NCI-H82 treated with DMSO at 0.1 percent for 48 hours (cell line): ENCODE results near the gene SLC4A4.
A peak's percentile ranks its signal among the peaks of the same experiment; 100 is the strongest.
"Not testable (repeated sequence)": the region's sequence is repeated elsewhere in the genome, so short reads cannot be mapped to it uniquely, and the experiment has no call there.

ENCODE experiments used
- DNase-seq: peaks from one replicate; lab custom pipeline; 2025; ENCODE audit not compliant: unreplicated experiment; lab: John Stamatoyannopoulos, UW

The SLC4A4 gene

DNA sequence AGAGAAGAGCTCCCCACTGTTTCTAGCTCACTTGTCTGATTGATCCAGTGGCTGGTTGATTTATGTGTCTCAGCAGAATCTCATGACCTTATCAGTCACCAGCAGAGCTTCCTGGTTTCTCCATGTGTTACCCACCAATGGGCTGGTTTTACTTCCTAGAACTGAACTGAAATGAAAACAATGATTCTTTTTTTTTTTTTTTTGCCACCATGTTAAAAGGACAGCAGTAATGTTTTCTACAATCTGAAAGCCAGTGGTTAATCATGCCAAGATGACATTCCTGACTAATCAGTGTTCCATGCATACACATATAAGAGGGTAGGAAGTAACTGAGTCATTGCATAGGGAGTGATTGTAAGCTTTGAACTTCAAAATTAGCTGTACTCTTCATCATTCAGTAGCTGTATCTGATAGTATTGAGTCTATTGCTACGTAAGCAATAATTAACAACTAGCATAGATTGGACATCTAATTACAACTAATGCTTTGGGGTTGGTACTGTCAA is 67.7 kb downstream of the SLC4A4 start:
- DNase-seq = no peak

DNA sequence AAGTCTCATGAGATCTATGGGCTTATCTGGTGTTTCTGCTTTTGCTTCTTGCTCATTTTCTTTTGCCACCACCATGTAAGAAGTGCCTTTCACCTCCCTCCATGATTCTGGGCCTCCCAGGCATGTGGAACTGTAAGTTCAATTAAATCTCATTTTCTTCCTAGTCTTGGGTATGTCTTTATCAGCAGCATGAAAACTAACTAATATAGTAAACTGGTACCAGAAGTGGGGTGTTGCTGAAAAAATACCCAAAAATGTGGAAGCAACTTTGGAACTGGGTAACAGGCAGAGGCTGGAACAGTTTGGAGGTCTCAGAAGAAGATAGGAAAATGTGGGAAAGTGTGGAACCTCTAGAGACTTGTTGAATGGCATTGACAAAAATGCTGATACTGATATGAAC is 70.1 kb downstream of the SLC4A4 start:
- DNase-seq = not testable (repeated sequence)

DNA sequence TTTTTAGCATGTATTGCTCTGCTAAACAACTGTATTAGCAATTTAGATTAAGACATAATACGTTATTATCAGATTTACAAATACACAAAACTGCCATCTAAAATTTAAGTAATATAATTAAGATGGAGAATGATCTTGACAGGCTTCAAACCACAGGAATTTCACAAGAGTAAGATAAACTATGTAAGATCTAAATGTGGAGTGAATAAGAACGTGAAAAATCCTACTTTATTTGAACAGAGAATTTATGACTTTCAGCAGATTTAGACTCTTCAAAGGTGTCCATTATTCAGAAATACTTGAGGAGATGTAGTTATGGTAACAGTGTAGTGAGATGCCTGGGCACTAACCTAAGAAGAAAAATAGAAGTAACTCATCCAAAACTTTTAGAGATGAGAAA is 73.2 kb downstream of the SLC4A4 start:
- no peak for DNase-seq

DNA sequence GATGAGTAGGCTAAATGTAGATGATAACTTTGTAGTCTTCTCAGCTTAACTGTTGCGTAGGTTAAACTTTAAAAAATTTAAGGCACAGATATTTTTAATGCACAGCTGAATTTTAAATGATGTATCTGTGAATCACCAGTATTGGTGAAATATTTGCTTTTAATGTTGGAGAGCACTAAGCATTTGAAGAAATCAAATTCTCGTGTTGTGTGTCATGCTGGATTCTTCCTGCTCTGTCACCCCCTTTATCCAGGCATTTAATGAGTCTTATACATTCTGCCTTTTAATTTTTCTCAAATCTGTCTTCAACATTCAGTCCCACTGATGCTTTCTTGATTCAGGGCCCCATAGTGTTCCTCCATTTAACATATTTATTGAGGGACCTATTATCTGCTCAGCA is 76.7 kb downstream of the SLC4A4 start:
- DNase-seq = no peak

DNA sequence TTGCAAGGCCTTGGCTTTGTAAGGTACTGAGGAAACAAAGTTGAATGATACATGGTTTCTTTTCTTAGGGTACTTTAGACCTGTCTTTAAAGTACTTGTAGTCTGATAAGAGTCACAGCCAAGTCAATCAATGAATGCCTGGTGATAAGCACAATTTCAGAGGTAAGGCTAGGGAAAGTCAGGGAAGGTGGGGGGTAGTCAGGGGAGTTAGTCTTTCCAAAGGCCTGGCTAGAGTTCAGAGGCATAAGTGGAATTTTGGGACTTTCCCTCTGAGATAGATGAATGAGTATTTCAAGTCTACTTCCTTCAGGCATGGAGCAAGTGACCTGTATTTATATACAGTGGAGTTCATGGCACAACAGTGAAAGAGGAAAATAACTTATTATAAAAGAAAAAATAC is 78.3 kb downstream of the SLC4A4 start:
- DNase-seq = no peak

DNA sequence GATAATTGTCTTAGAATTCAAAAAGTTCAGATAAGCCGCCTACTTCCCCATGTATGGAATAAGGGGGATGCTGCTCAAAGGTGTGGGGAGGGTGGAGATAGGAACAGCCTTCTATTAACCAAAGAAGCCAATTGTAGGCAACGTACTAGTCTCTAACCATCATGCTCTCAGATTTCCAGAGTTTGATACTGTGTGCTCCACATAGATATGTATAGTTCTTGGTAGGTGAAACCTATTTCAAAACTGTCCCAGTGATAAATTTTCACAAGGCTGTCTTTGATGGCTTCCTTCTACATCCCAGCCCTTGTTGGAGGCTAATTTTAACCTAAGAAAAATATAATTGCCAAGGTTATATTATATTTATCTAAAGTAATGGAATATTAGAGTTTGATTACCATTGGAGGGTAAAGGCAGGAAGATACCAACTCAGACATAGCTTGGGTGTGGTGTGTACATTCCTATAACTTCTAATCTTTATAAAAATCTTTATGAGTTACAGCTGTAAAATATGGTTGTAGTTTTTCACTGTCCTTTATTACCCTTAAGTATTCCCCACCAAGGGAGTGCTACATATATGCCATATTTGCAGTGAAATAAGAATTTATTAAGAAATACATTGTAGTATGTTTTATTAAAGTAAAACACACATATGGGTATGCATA is 87.7 kb downstream of the SLC4A4 start:
- no peak for DNase-seq

DNA sequence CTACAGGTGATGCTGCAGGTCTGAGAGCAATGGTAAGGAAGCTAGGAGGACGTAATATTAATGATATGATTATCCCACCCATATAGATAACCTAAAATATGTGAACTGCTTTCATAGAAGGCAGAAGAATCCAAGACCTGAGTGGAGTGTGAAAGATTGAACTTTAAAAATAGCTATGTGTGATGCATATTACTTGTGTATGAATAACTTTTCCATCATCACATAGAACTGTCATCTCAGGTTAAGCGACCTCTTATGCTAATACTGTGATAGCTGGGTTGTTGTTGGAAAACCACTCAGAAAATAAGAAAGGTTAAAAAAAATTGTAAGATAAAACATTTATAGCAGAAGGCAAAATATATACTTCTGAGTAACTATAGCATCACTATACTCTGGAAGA is 90.3 kb downstream of the SLC4A4 start:
- DNase-seq = no peak

DNA sequence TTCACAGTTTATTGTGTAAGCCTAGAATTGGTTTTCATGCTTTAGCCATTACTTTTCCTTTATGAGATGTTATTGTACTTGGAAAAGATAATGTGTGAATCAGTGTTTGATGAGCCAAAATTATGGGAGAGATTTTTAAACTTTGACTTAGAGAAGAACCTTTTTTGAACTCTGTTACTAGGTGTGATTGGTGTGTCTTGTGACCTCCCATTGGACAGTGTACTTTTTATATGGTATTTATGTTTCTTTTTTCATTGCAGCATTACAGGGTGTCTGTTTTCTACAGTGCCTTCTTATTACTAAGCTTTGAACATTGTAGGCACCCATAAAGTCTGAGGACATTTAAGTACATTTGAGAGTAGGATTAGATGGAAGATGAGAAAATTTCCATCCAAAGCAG is 91.1 kb downstream of the SLC4A4 start:
- DNase-seq = no peak

DNA sequence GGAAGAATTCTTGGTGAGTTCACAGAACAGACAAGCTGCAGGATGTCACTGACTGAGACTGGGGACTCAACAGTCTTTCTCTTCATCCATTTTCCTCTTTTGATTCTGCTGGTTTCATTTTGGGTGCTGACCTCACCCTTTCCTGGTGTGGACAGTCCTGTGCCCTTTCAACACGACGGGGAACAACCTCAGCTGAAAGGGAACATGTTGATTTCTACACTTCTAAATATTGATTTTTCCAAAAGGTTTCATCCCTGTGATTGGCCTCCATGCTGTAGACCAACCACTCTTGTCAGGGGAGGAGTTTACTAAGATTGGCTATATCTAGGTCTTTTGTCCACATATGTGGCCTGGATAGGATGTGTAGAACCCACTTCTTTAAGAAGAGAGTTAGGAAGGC is 91.8 kb downstream of the SLC4A4 start:
- DNase-seq = no peak

DNA sequence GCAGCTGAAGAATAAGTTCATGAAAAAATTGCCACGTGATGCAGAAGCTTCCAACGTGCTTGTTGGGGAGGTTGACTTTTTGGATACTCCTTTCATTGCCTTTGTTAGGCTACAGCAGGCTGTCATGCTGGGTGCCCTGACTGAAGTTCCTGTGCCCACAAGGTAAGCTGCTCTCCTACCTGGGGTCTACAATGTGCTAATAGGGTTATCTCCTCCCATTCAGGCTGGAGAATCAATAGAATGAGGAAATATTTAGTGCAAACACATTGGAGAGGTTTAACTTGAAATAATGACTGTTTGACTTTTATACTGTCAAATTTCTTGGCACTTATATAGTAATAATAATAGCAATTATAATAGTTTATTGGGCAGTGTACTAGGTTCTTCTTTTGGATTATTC is 101.8 kb downstream of the SLC4A4 start:
- no peak for DNase-seq

DNA sequence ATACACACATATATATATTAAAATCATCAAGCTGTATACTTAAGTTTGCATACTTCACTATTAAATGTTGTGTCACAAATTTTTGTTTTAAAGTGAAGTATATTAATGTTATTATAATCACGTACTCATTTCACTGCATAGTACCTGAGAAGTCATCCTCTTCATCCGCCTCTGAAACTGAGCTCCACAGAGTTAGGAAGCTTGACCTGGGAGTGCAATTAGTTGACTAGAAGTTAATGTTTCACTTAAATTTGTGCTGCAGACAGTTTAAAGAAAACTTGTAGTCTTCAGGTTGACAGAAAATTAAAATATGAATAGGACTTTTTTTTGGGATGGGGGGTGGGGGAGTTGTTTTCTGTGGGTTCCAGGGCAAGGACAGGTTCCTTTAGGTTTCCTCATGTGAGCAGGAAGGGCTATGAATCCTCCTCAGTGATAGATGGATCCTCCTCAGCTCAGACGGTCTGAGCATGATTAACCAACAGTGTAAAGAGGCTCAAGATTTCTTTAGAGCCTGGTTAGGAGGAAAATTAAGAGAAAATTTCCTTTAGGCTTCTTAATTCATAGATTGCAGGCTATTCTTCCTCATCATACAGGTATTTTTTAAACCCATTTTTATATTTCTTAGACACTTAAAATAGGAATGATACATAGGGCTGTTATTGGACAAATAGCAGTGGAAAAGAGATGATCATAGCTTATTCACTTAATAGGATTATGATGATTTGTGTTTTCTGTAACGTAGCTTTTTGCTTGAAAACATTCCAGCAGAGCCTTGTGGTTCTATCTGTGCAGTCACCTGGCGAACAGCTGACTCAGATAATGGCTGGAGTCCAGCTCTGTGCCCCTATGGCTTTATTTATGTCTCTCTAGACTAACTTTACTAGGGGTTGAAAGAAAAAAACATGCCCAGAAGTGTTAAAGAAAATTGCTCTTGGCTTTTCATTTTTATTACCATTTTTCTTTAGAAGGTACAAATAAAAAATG is 102.7 kb downstream of the SLC4A4 start:
- DNase-seq = no peak

DNA sequence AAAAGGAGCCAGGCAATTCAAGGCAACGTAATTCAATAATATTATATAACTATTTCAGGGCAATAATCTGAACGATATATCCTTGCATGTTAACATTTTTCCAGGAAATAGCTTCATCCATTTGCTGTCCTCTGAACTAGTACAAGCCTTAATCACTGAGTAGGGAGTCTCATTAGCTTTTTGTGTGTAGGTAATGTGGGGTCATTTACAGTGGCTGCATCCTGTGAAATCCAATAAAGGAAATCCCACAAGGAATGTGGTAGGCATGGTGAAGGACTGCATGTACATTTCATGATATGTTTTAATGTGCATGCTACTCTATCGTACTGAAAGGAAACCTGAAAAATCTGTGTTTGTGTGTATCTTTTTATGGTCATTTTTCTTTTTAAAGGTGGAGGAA is 103.5 kb downstream of the SLC4A4 start:
- peak; percentile 1 for DNase-seq

DNA sequence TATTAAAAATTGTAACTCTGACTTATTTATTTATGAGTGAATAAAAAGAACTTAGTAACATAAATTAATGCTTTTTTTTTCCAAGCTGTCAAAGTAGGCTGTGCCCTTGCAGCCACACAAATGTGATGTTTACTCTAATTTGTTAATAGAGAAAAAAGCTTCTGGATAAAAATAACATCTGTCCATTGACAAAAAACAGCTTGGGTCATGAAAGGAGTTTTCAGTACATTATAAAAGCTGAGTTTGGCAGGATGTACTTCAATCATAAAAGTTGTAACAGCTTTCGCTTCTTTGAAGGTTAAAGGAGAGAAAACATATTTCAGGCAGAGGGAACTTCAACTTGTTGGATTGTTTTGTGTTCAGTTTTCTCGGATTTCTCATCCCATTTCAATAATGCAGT is 105.6 kb downstream of the SLC4A4 start:
- DNase-seq = no peak

DNA sequence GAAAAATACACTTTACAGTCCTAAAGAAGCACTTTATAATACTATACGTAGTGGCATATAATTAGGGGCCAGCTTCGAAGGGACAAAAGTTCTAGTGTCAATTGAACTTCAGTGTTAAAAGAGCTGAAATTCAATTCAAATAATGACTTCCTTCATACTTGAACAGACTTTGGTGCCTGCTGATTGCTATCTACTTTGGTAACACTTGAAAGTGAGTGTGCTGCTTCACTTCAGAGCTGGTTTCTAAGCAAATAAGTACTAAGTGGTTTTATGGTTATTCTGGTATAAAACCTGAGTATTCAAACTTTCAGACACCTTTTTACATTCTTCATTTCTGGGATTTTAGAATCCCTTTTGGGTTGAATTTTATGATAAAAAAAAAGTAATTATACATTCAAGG is 107.0 kb downstream of the SLC4A4 start:
- DNase-seq = no peak

DNA sequence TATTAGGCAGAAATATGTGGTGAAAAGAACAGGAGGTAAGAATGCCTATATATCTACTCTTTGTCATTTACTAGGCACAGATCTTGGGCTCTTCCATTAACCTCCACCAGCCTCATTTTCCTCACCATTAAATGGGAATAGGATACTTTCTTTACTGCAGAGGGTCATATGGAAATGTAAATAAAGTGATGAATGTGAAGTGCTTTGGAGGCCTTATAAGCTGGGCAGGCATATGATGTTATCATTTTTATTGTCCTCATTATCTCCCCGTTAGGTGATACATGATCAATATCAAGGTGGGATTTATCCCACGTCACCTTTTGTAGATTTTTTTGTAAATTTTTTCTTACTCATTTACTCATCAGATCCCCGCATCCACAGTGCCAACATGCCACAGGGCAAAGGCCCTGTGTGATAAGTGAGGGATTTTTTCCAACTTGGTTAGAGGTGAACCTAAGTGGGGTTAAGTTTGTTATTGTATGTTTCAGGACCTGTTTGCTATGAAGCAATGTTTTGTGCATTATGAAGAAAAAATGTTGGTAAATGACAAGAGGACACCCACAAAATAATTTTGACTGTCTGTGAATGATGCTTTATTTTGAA is 107.8 kb downstream of the SLC4A4 start:
- DNase-seq = no peak

DNA sequence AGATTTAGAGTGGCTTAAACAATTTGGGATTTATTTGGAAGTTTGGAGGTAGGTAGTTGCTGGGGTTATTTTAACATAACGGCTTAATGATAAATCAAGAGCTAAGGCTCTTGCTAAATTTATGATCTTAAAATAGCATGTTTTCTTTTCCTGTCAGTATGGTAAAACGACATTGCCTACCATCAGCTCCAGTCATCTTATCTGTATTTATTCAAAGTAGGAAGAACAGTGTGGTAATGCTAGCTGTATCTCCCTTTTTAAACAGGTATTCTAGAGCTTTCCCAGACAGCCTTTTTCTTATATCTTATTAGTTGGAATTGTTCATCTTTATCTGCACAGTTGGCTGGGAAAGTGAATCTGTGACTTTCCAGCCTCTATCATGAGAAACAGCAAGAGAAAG is 110.2 kb downstream of the SLC4A4 start:
- no peak for DNase-seq

DNA sequence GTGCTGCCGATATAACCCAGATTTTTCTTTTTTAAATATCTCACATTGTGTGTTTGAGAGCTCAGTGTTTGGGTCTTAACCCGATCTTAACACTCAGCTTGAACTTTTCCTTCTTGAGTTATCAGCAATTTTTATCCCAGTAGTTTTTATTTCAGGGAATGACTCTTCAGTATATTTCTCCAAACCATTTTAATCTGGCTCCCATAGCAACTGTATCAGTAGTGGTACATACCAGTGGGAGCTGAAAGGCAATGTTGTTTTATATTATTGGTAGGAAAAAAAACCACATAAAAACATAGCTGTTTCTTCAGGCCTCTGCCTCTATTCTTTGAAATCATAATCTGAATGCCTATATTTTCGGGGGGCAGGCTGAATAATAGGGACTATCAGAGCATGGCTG is 111.1 kb downstream of the SLC4A4 start:
- DNase-seq = no peak

DNA sequence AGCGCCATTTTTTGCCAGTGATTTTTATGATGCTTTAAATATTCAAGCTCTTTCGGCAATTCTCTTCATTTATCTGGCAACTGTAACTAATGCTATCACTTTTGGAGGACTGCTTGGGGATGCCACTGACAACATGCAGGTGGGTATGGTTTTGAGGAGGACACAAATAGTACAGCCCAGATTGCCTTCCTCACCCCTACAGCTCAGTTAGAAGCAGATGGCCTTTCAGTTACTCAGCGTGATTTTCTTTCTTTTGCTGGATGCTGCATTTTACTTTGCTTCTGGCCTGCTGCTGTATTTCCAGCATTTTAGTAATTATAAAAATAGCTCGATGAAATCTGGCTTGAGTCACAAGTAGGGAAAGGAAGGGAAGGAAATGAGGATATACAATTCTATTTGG is 114.7 kb downstream of the SLC4A4 start:
- DNase-seq = no peak

DNA sequence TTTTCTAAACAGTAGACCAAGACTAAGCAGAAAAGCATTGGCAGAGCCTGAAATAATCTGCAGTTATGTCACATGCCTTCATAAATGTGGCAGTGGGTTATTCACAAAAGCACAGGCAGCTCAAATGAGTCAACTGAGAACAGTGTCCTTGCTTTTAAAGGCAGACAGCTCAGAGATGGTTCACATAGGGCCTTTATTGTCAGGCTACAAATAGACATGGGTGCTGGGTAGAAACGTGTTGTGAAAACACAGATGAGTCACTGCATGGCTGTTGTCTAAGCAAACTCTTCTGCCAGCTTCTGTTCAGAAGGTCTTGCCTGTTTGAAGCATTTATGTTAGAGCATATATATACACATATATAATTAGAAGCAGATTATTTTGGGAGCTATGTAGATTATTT is 118.0 kb downstream of the SLC4A4 start:
- DNase-seq = no peak

DNA sequence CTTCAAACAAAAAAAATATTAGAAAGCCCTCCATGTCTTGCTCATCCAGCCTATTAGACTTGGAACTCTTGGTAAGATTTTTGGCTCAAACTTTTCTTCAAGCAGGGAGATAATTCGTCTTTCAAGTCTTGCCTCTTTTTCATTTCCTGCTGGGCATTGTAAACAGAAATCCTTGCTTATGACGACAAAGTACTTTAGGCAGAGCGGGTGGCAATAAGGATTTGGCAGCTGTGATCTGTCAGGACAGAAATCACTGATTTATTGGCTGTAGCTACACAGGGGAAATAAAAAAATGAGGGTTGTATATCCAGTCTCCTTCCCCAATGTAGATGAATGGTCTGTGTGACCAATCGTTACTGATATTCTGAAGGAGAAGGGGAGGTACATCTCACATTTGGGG is 121.6 kb downstream of the SLC4A4 start:
- no peak for DNase-seq

DNA sequence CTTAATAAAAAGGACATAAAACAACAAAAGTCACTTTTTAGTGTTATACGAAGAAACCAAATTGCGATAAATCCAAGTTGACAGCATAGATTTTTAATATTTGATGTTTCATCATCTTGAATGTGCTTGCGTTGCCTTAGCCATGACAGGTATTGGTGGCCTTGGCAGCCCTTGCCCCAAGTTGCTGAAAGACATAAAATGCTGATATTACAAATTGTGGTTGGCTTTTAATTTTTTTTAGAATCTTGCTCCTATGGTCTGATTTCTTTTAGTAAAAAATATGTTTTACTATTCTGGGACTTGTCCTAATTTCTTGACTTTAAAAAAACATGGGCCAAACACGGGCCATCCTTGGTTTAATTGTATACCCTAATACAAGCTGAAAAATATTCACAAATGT is 122.6 kb downstream of the SLC4A4 start:
- no peak for DNase-seq

DNA sequence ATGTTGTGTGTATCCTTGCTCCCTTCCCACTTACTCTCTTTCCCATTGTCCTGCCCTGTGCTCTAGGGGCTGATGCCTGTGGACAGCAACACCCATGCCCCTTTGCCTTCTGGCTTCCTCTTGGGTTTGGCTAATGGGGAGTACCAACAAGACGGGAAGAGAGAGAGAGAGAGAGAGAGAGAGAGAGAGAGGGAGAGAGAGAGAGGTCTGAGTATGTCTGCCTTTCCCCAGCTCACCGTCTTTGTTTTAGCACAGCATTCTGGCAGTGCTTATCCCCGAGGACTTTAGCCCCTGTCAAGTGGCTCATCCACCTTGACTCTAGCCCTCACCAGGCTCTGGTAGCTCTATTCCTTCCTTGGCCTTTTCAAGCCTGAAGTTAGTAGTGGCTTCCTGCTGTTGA is 128.0 kb downstream of the SLC4A4 start:
- DNase-seq = no peak
